Chondrocyte (in vitro differentiated cells): ENCODE data around the gene COL18A1. TPM values are rescaled to one million over a fixed set of nuclear protein-coding genes. Genes with fewer than 3 reads are reported as not detected.
A peak's percentile ranks its signal among the peaks of the same experiment; 100 is the strongest.

Source experiments
- DNase-seq: peaks from one replicate; pipeline ENCODE4 v3.0.0; 2021; ENCODE audit warnings: mixed read lengths, low spot score
- H3K27ac Mint-ChIP-seq: one replicate; pipeline ENCODE4 v1.8.0; 2021; ENCODE audit warnings: mild to moderate bottlenecking, moderate library complexity, mixed read lengths; ENCODE audit not compliant: unreplicated experiment
- H3K27me3 Mint-ChIP-seq: 2 replicates; pipeline ENCODE4 v1.8.0; 2021; ENCODE audit warnings: low read depth, mixed read lengths
- H3K36me3 Mint-ChIP-seq: 2 replicates; pipeline ENCODE4 v1.8.0; 2021; ENCODE audit warnings: low read depth, mixed read lengths
- H3K4me1 Mint-ChIP-seq: 2 replicates; pipeline ENCODE4 v1.8.0; 2021; ENCODE audit warnings: low read depth, mild to moderate bottlenecking, mixed read lengths
- H3K4me3 Mint-ChIP-seq: one replicate; pipeline ENCODE4 v1.8.0; 2021; ENCODE audit warnings: mild to moderate bottlenecking, moderate library complexity, mixed read lengths; ENCODE audit not compliant: unreplicated experiment
- H3K9me3 Mint-ChIP-seq: 2 replicates; pipeline ENCODE4 v1.8.0; 2021; ENCODE audit warnings: low read depth, mixed read lengths
- CTCF ChIP-seq: fragments of 200-600 bp; sonication (generic); IDR thresholded peaks from 2 replicates; pipeline ENCODE4 v1.5.0; 2021; ENCODE audit warnings: antibody characterized with exemption, mild to moderate bottlenecking, moderate library complexity
- total RNA-seq: library from RNA; stranded (reverse); gene quantifications from 3 replicates; pipeline ENCODE4 v1.2.1, GENCODE V29; 2021

COL18A1 gene
- total RNA-seq, 1 donor from 2014 or later, result 616 TPM

GRCh38 chr21:45513741-45514310 is 108.9 kb downstream of the COL18A1 start:
- Mint-ChIP-seq H3K27me3 (no peaks in the 10 kb centered on the region), H3K4me1 (no peaks in the 10 kb centered on the region), H3K27ac (no peak overlapping the region), H3K36me3 (peaks cover 23% of the 10 kb centered on the region), H3K9me3 (peaks cover 11% of the 10 kb centered on the region), H3K4me3 (no peak overlapping the region)
- TF ChIP-seq CTCF, result no peak
- DNase-seq, result peak; percentile 71

- H3K36me3 Mint-ChIP-seq, result peaks cover 28% of the 10 kb centered on the region
- H3K27ac Mint-ChIP-seq, result no peak overlapping the region
- no peaks in the 10 kb centered on the region for H3K27me3 Mint-ChIP-seq
- H3K9me3 Mint-ChIP-seq, result peaks cover 18% of the 10 kb centered on the region
- H3K4me3 Mint-ChIP-seq, result no peak overlapping the region
- no peak for TF ChIP-seq CTCF
- peak; percentile 75 for DNase-seq
- no peaks in the 10 kb centered on the region for H3K4me1 Mint-ChIP-seq
Measured at GRCh38 chr21:45514311-45515021, 109.5 kb downstream of the COL18A1 start.

GRCh38 chr21:45515241-45516061 is 110.5 kb downstream of the COL18A1 start:
- Mint-ChIP-seq H3K9me3 (peaks cover 28% of the 10 kb centered on the region), H3K27me3 (no peaks in the 10 kb centered on the region), H3K27ac (no peak overlapping the region), H3K4me3 (no peak overlapping the region), H3K4me1 (no peaks in the 10 kb centered on the region), H3K36me3 (peaks cover 33% of the 10 kb centered on the region)
- peak; percentile 70 for DNase-seq
- TF ChIP-seq CTCF, result no peak

GRCh38 chr21:45516071-45516670 is 111.2 kb downstream of the COL18A1 start:
- peaks cover 32% of the 10 kb centered on the region for H3K9me3 Mint-ChIP-seq
- no peak for TF ChIP-seq CTCF
- no peak overlapping the region for H3K4me3 Mint-ChIP-seq
- DNase-seq, result peak; percentile 84
- H3K27me3 Mint-ChIP-seq, result no peaks in the 10 kb centered on the region
- no peaks in the 10 kb centered on the region for H3K4me1 Mint-ChIP-seq
- H3K36me3 Mint-ChIP-seq, result peaks cover 34% of the 10 kb centered on the region
- H3K27ac Mint-ChIP-seq, result no peak overlapping the region

- Mint-ChIP-seq H3K36me3 (peaks cover 32% of the 10 kb centered on the region), H3K27me3 (no peaks in the 10 kb centered on the region), H3K27ac (no peak overlapping the region), H3K4me1 (no peaks in the 10 kb centered on the region), H3K4me3 (no peak overlapping the region), H3K9me3 (peaks cover 38% of the 10 kb centered on the region)
- DNase-seq, result peak; percentile 83
- no peak for TF ChIP-seq CTCF
Measured at GRCh38 chr21:45516671-45517151, 111.7 kb downstream of the COL18A1 start.
